ENCODE measurements around the gene GM2A. TPM values are rescaled to one million over a fixed set of nuclear protein-coding genes. Genes with fewer than 3 reads are reported as not detected.

GM2A gene
- total RNA-seq, 2 donors from 2014 or later = 36.8 to 85.2 TPM

Other genes with a start within 250 kb of the GM2A start
- gene GPX3, start 232.6 kb upstream of the GM2A start, total RNA-seq = under 1 TPM in 1 of 2 donors, not detected in 1; 0.23 TPM
- 100 to 1,000 TPM; 221 to 276 TPM for gene TNIP1, start 172.2 kb upstream of the GM2A start, total RNA-seq
- gene ANXA6, start 95.4 kb upstream of the GM2A start, total RNA-seq = 100 to 1,000 TPM; 282 to 356 TPM
- 10 to 100 TPM; 21.0 to 23.8 TPM for gene CCDC69, start 29.1 kb upstream of the GM2A start, total RNA-seq
- not detected for gene SLC36A3, start 50.6 kb downstream of the GM2A start, total RNA-seq
- not detected for gene SLC36A2, start 94.4 kb downstream of the GM2A start, total RNA-seq
- gene SLC36A1, start 194.4 kb downstream of the GM2A start, total RNA-seq = 1 to 10 TPM; 5.0 to 7.8 TPM

Measured in activated naive CD4-positive, alpha-beta T cell treated with anti-CD3 and anti-CD28 coated beads, Interleukin-2, amount 50 U/mL, for 72 hours (primary cell).